HCT116 (cell line): ENCODE data around the gene COG1. TPM values are rescaled to one million over a fixed set of nuclear protein-coding genes. Genes with fewer than 3 reads are reported as not detected.
A peak's percentile ranks its signal among the peaks of the same experiment; 100 is the strongest.

ENCODE experiments used
- ATAC-seq: fragments of 200-7000 bp; cut with Tn5 transposase; 2 replicates; pipeline ENCODE4 v1.9.1; 2020; ENCODE audit warnings: mild to moderate bottlenecking, moderate library complexity
- BruUV-seq: library from RNA; stranded (reverse); fragments of 400-500 nt; replicated peaks from 2 replicates; lab custom pipeline; 2021; lab: Mats Ljungman, UMichigan
- CTCF ChIA-PET: fragments of 300-600 bp; sonication (Branson Sonifier 250); formaldehyde crosslinking; loops from one replicate; lab custom pipeline; 2021; ENCODE audit warnings: antibody characterized with exemption; lab: Charles Lee
- POLR2A ChIA-PET: fragments of 300-600, 350-600 bp; sonication (Branson Sonifier 250); formaldehyde crosslinking; loops from one replicate; lab custom pipeline; 2021; ENCODE audit warnings: antibody characterized with exemption; lab: Charles Lee
- RAD21 ChIA-PET, 2 experiments: fragments of 300-600 bp; sonication (Branson Sonifier 250); formaldehyde crosslinking; loops; one replicate each; lab custom pipeline; 2023; ENCODE audit warnings: low total read pairs in 2 of 2; ENCODE audit not compliant: uncharacterized antibody in 2 of 2, unreplicated experiment in 2 of 2, low non-redundant PET in 1 of 2; lab: Charles Lee
- DNase-seq: peaks from one replicate; pipeline ENCODE4 v3.0.0-alpha.2; 2010; ENCODE audit warnings: low read depth, low spot score
- H2AFZ ChIP-seq: fragments of 200-600 bp; shearing (Covaris generic), sonication (generic); 2 replicates; pipeline ENCODE4 v1.6.1; 2017; ENCODE audit warnings: low read depth, mixed run types, mixed read lengths, antibody characterized with exemption, low read length; ENCODE audit not compliant: poor library complexity, severe bottlenecking
- H3K27ac ChIP-seq: 2 replicates; pipeline ENCODE4 v1.5.1; 2012; ENCODE audit warnings: low read depth, low read length
- H3K27me3 ChIP-seq: fragments of 200-600 bp; sonication (generic); 2 replicates; pipeline ENCODE4 v1.6.1; 2016; ENCODE audit warnings: mixed run types, low read length, mixed read lengths; ENCODE audit not compliant: insufficient read depth
- H3K36me3 ChIP-seq, 2 experiments: fragments of 200-500 bp in 1 of 2; fragments of 200-600 bp in 1 of 2; sonication (Bioruptor generic) in 1 of 2; sonication (generic) in 1 of 2; 2 replicates each; pipeline versions ENCODE4 v1.5.1 to v1.6.1; 2014 to 2016; ENCODE audit warnings: low read length in 2 of 2, inconsistent platforms in 1 of 2, mixed read lengths in 1 of 2, mixed run types in 1 of 2; ENCODE audit not compliant: insufficient read depth in 2 of 2, control insufficient read depth in 1 of 2
- H3K4me1 ChIP-seq, 2 experiments: fragments of 200-600 bp in 1 of 2; sonication (generic) in 1 of 2; 2 replicates each; pipeline versions ENCODE4 v1.5.1 to v1.6.1; 2012 to 2017; ENCODE audit warnings: low read length in 2 of 2, inconsistent platforms in 1 of 2, mild to moderate bottlenecking in 1 of 2, mixed read lengths in 1 of 2, mixed run types in 1 of 2, moderate library complexity in 1 of 2; ENCODE audit not compliant: insufficient read depth in 2 of 2, control insufficient read depth in 1 of 2
- H3K4me2 ChIP-seq: fragments of 200-600 bp; sonication (generic); 2 replicates; pipeline ENCODE4 v1.6.1; 2017; ENCODE audit warnings: mixed run types, low read length, mixed read lengths
- H3K4me3 ChIP-seq, 2 experiments: fragments of 200-600 bp in 1 of 2; sonication (generic) in 1 of 2; replicated peaks in 1 of 2; 2 replicates each; pipeline ENCODE4 v1.5.1; 2011 to 2016; ENCODE audit warnings: low read length in 2 of 2, control low read depth in 1 of 2, low read depth in 1 of 2, mild to moderate bottlenecking in 1 of 2, mixed read lengths in 1 of 2, mixed run types in 1 of 2
- H3K79me2 ChIP-seq: fragments of 200-600 bp; sonication (generic); 2 replicates; pipeline ENCODE4 v1.6.1; 2017; ENCODE audit warnings: mild to moderate bottlenecking, mixed run types, low read length, moderate library complexity, mixed read lengths; ENCODE audit not compliant: insufficient read depth
- H3K9ac ChIP-seq: fragments of 200-600 bp; sonication (generic); 2 replicates; pipeline ENCODE4 v1.6.1; 2016; ENCODE audit warnings: low read length, mixed read lengths
- H3K9me2 ChIP-seq: fragments of 200-600 bp; sonication (generic), shearing (Covaris generic); 2 replicates; pipeline ENCODE4 v1.6.1; 2017; ENCODE audit warnings: mixed run types, mild to moderate bottlenecking, moderate library complexity; ENCODE audit not compliant: insufficient read depth
- H3K9me3 ChIP-seq, 2 experiments: fragments of 200-500 bp in 1 of 2; fragments of 200-600 bp in 1 of 2; sonication (Bioruptor generic) in 1 of 2; sonication (generic) in 1 of 2; 2 replicates each; pipeline ENCODE4 v1.6.1; 2014 to 2017; ENCODE audit warnings: low read length in 2 of 2, mixed read lengths in 2 of 2, inconsistent platforms in 1 of 2, low read depth in 1 of 2, mild to moderate bottlenecking in 1 of 2, mixed run types in 1 of 2, moderate library complexity in 1 of 2; ENCODE audit not compliant: control insufficient read depth in 1 of 2, insufficient read depth in 1 of 2
- H4K20me1 ChIP-seq: fragments of 200-600 bp; sonication (generic), shearing (Covaris generic); 2 replicates; pipeline ENCODE4 v1.6.1; 2017; ENCODE audit warnings: mixed run types, mild to moderate bottlenecking, moderate library complexity; ENCODE audit not compliant: insufficient read depth
- CBX3 ChIP-seq: IDR thresholded peaks from 2 replicates; pipeline ENCODE4 v1.6.1; 2012; ENCODE audit warnings: low read depth
- CEBPB ChIP-seq: IDR thresholded peaks from 2 replicates; pipeline ENCODE4 v1.6.1; 2012; ENCODE audit warnings: low read depth
- CTCF ChIP-seq, 3 experiments: fragments of 200-600 bp in 1 of 3; sonication (generic) in 1 of 3; IDR thresholded peaks in 2 of 3; conservative IDR thresholded peaks in 1 of 3; 2 replicates each; pipeline ENCODE4 v1.5.1; 2012 to 2017; ENCODE audit warnings: low read depth in 2 of 3, low read length in 2 of 3, antibody characterized with exemption in 1 of 3, borderline replicate concordance in 1 of 3, control low read depth in 1 of 3, mild to moderate bottlenecking in 1 of 3, mixed read lengths in 1 of 3, mixed run types in 1 of 3, moderate library complexity in 1 of 3; ENCODE audit not compliant: insufficient read depth in 1 of 3
- ELF1 ChIP-seq: IDR thresholded peaks from 2 replicates; pipeline ENCODE4 v1.6.1; 2012; ENCODE audit warnings: low read depth, borderline replicate concordance
- EZH2 ChIP-seq: fragments of 200-600 bp; sonication (generic); IDR thresholded peaks from 2 replicates; pipeline ENCODE4 v1.6.1; 2017; ENCODE audit warnings: antibody characterized with exemption, mixed run types
- EZH2phosphoT487 ChIP-seq: fragments of 200-600 bp; IDR thresholded peaks from 2 replicates; pipeline ENCODE4 v1.6.1; 2018; ENCODE audit warnings: antibody characterized with exemption, borderline replicate concordance
- FOSL1 ChIP-seq: IDR thresholded peaks from 2 replicates; pipeline ENCODE4 v1.6.1; 2012; ENCODE audit warnings: low read depth
- JUND ChIP-seq: IDR thresholded peaks from 2 replicates; pipeline ENCODE4 v1.6.1; 2012
- POLR2A ChIP-seq: IDR thresholded peaks from 2 replicates; pipeline ENCODE4 v1.7.0; 2011; ENCODE audit warnings: borderline replicate concordance; ENCODE audit not compliant: insufficient read depth, insufficient read length; ENCODE audit errors: extremely low read depth
- SIN3A ChIP-seq: IDR thresholded peaks from 2 replicates; pipeline ENCODE4 v1.6.1; 2012; ENCODE audit warnings: low read depth
- YY1 ChIP-seq: IDR thresholded peaks from 2 replicates; pipeline ENCODE4 v1.6.1; 2011; ENCODE audit warnings: low read length, low read depth, moderate library complexity, mild to moderate bottlenecking; ENCODE audit not compliant: insufficient replicate concordance; ENCODE audit errors: extremely low read depth
- ZNF274 ChIP-seq: fragments of 200-500 bp; sonication (Bioruptor generic); IDR thresholded peaks from 2 replicates; pipeline ENCODE4 v1.6.1; 2014; ENCODE audit warnings: mild to moderate bottlenecking, low read depth, low read length, inconsistent platforms
- intact Hi-C: fragments of 100-400 bp; cut with micrococcal nuclease; formaldehyde crosslinking; loops from 2 replicates; pipeline ENCODE4 v1.10.0; 2022
- total RNA-seq: library from RNA; stranded (reverse); gene quantifications from one replicate; pipeline ENCODE4 v1.2.1, GENCODE V29; 2021; ENCODE audit not compliant: unreplicated experiment
- TF ChIP-seq, protein P1 (sequence below): IDR thresholded peaks from 2 replicates; pipeline ENCODE4 v1.6.1; 2012
- TF ChIP-seq, protein P2 (sequence below): IDR thresholded peaks from 2 replicates; pipeline ENCODE4 v1.6.1; 2011; ENCODE audit warnings: mild to moderate bottlenecking, low read length, moderate library complexity; ENCODE audit not compliant: insufficient replicate concordance; ENCODE audit errors: extremely low read depth

Gene COG1
- total RNA-seq, 1 experiment from 2014 or later: 44.6 TPM

DNA sequence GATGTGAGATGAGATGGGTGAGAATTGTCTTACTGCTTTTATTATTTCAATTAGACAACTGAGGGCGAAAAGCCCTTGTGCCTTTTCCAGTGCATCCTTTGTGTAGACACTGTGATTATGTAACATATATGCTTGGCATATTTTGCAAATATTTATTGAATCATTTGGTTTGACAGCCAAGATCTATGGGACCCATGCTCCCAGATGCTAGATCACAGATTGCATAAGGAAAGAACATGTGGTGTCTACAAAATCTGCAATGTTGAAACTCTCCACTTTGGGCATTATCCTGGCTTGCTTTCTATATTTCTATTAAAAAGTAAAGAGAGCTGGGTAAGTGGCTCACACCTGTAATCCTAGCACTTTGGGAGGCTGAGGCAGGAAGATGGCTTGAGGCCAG lies 4.8 kb upstream of the COG1 start:
- Histone ChIP-seq H3K79me2 (peaks cover 7% of the 10 kb centered on the region), H3K9me3 (no peaks in the 10 kb centered on the region), H3K4me2 (no peak overlapping the region), H2AFZ (no peak overlapping the region), H4K20me1 (no peaks in the 10 kb centered on the region), H3K27ac (no peak overlapping the region), H3K4me3 (no peak overlapping the region), H3K9ac (no peak overlapping the region), H3K36me3 (no peaks in the 10 kb centered on the region)
- no TSS peak for BruUV-seq
- ChIA-PET CTCF (interaction anchor here (0.8 to 8.9 kb wide), 4 partner anchors 32 to 630 kb away, joined by 3 to 212 read pairs (median 29); no protein-coding TSS in a partner anchor), RAD21 (interaction anchor here in 1 of 2 experiments (1.4 kb wide), 1 partner anchor 460 kb away, joined by 3 read pairs; no protein-coding TSS in a partner anchor), POLR2A (no interaction called here)
- DNase-seq (no peak), ATAC-seq (no peak)
- TF ChIP-seq SIN3A: peak; percentile 18; the same call in 1 of the 2 replicates
- TF ChIP-seq, protein P1, sequence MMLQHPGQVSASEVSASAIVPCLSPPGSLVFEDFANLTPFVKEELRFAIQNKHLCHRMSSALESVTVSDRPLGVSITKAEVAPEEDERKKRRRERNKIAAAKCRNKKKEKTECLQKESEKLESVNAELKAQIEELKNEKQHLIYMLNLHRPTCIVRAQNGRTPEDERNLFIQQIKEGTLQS: no peak
- TF ChIP-seq, all 23 proteins: peak for 1
- no peaks in the 10 kb centered on the region for H3K27me3 ChIP-seq
- H3K9me2 ChIP-seq: no peaks in the 10 kb centered on the region
- intact Hi-C loops: loop anchor here (1.0 to 2.0 kb wide), 2 partner anchors 201 to 456 kb away; no protein-coding TSS in a partner anchor
- H3K4me1 ChIP-seq: peaks cover 0 to 23% of the 10 kb centered on the region in 2 experiments; a peak in 3 of 4 replicates

DNA sequence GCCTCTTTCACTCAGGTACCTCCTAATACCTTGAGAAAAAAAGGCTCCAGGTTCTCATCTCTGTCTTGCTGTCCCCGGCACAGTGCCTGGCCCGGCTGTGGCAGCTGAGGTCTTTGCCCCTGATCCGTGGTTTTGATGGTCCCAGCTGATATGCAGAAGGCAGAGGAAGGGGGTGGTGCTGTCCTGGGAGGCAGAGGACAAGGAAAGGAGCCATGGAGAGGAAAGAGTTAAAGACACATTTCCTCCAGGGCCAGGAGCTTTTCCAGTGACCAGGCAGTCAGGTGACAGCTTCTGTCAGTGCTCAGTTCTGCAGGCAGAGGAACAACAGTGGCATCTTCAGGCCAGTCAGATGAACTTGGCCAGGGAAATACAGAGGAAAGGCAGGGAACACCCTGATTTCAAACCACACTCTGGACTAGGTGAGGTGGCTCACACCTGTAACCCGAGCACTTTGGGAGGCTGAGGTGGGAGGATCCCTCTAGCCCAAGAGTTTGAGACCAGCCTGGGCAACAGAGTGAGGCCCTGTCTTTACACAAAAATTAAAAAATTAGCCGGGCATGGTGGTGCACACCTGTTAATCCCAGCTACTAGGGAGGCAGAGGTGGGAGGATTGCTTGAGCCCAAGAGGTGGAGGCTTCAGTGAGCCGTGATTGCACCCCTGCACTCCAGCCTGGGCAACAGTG lies 3.3 kb upstream of the COG1 start:
- no peaks in the 10 kb centered on the region for H4K20me1 ChIP-seq
- H3K27me3 ChIP-seq: no peaks in the 10 kb centered on the region
- ChIA-PET CTCF (interaction anchor here (0.6 to 8.9 kb wide), 12 partner anchors 9 to 1069 kb away, joined by 3 to 212 read pairs (median 6); partner anchors contain the start of gene SOX9), RAD21 (interaction anchor here (0.7 to 2.1 kb wide), 8 partner anchors 25 to 629 kb away, joined by 3 to 25 read pairs (median 5); no protein-coding TSS in a partner anchor), POLR2A (interaction anchor here (0.7 to 1.8 kb wide), 4 partner anchors 181 to 598 kb away, joined by 3 to 12 read pairs (median 4); no protein-coding TSS in a partner anchor)
- BruUV-seq: no TSS peak
- no peak overlapping the region for H3K27ac ChIP-seq
- H3K4me3 ChIP-seq: no peak overlapping the region
- DNase-seq: peak; percentile 71
- ATAC-seq: peak; percentile 33
- H2AFZ ChIP-seq: no peak overlapping the region
- no peak overlapping the region for H3K9ac ChIP-seq
- no peak overlapping the region for H3K4me2 ChIP-seq
- no peaks in the 10 kb centered on the region for H3K36me3 ChIP-seq
- H3K9me2 ChIP-seq: no peaks in the 10 kb centered on the region
- H3K4me1 ChIP-seq: peaks cover 0 to 29% of the 10 kb centered on the region in 2 experiments; a peak in 3 of 4 replicates
- H3K79me2 ChIP-seq: peaks cover 18% of the 10 kb centered on the region
- intact Hi-C loops: loop anchor here (1.0 to 2.0 kb wide), 3 partner anchors 203 to 632 kb away; no protein-coding TSS in a partner anchor
- H3K9me3 ChIP-seq: no peaks in the 10 kb centered on the region
- TF ChIP-seq CTCF (IDR thresholded peaks at IDR 0.05 in 2 of 3, conservative IDR thresholded peaks at IDR 0.05 in 1 of 3; ENCODE audit: borderline replicate concordance in 1 of 3, insufficient read depth in 1 of 3, low read depth in 2 of 3, low read length in 2 of 3) (peak; percentile 70 to 93 (median 80)), EZH2phosphoT487 (no peak), JUND (no peak), FOSL1 (no peak), YY1 (peak; percentile 66), SIN3A (no peak), EZH2 (no peak), CBX3 (0 out of 2 replicates have a peak, but pooled peaks have one; percentile 42), POLR2A (no peak), ZNF274 (no peak), CEBPB (no peak), ELF1 (no peak)
- TF ChIP-seq, protein P2, sequence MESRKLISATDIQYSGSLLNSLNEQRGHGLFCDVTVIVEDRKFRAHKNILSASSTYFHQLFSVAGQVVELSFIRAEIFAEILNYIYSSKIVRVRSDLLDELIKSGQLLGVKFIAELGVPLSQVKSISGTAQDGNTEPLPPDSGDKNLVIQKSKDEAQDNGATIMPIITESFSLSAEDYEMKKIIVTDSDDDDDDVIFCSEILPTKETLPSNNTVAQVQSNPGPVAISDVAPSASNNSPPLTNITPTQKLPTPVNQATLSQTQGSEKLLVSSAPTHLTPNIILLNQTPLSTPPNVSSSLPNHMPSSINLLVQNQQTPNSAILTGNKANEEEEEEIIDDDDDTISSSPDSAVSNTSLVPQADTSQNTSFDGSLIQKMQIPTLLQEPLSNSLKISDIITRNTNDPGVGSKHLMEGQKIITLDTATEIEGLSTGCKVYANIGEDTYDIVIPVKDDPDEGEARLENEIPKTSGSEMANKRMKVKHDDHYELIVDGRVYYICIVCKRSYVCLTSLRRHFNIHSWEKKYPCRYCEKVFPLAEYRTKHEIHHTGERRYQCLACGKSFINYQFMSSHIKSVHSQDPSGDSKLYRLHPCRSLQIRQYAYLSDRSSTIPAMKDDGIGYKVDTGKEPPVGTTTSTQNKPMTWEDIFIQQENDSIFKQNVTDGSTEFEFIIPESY: no peak
